Measurements from ENCODE around the gene ZNF513.

ZNF513 gene

GRCh38 chr2:27379836-27380625 lies 503 bp downstream of the ZNF513 start:
- DNase-seq, result no peak

- DNase-seq, result no peak
Measured at GRCh38 chr2:27379383-27379835, 1.1 kb downstream of the ZNF513 start.

- no peak for DNase-seq
Measured at GRCh38 chr2:27378809-27379290, 1.7 kb downstream of the ZNF513 start.

- no peak for DNase-seq
Measured at GRCh38 chr2:27378096-27378808, 2.3 kb downstream of the ZNF513 start.

- no peak for DNase-seq
Measured at GRCh38 chr2:27377618-27378095, 2.9 kb downstream of the ZNF513 start.

GRCh38 chr2:27376866-27377617 lies 3.5 kb downstream of the ZNF513 start:
- DNase-seq, result no peak

- no peak for DNase-seq
Measured at GRCh38 chr2:27376151-27376865, 4.2 kb downstream of the ZNF513 start.

GRCh38 chr2:27375513-27376099 lies 4.9 kb downstream of the ZNF513 start:
- DNase-seq, result no peak

- no peak for DNase-seq
Measured at GRCh38 chr2:27373567-27373966, 7.0 kb downstream of the ZNF513 start.

- no peak for DNase-seq
Measured at GRCh38 chr2:27372937-27373336, 7.6 kb downstream of the ZNF513 start.

GRCh38 chr2:27370816-27371620 lies 9.5 kb downstream of the ZNF513 start:
- no peak for DNase-seq

- peak; percentile 97 for DNase-seq
Measured at GRCh38 chr2:27370026-27370815, 10.3 kb downstream of the ZNF513 start, which contains the start of the genes EIF2B4 and SNX17. Gene EIF2B4 (minus strand): TSS chr2:27370338. CDS start chr2:27370314, 24 bp downstream. Gene SNX17 (plus strand): TSS chr2:27370616. CDS start chr2:27370744, 128 bp downstream.

GRCh38 chr2:27369471-27370025 lies 11.0 kb downstream of the ZNF513 start:
- no peak for DNase-seq

GRCh38 chr2:27363933-27364332 lies 16.6 kb downstream of the ZNF513 start:
- DNase-seq, result no peak

- DNase-seq, result no peak
Measured at GRCh38 chr2:27362678-27363420, 17.7 kb downstream of the ZNF513 start.

GRCh38 chr2:27356382-27357181 lies 24.0 kb downstream of the ZNF513 start, which contains the start of gene GTF3C2:
Gene GTF3C2 (minus strand): TSS chr2:27356764. CDS start chr2:27343554, 13,210 bp downstream.
- peak; percentile 94 for DNase-seq

- DNase-seq, result no peak
Measured at GRCh38 chr2:27356056-27356381, 24.5 kb downstream of the ZNF513 start.

GRCh38 chr2:27354597-27354927 lies 26.0 kb downstream of the ZNF513 start:
- DNase-seq, result no peak
